Measurements from ENCODE around the gene EEF2.
"Not testable (repeated sequence)": the region's sequence is repeated elsewhere in the genome, so short reads cannot be mapped to it uniquely, and the experiment has no call there.

The EEF2 gene

DNA sequence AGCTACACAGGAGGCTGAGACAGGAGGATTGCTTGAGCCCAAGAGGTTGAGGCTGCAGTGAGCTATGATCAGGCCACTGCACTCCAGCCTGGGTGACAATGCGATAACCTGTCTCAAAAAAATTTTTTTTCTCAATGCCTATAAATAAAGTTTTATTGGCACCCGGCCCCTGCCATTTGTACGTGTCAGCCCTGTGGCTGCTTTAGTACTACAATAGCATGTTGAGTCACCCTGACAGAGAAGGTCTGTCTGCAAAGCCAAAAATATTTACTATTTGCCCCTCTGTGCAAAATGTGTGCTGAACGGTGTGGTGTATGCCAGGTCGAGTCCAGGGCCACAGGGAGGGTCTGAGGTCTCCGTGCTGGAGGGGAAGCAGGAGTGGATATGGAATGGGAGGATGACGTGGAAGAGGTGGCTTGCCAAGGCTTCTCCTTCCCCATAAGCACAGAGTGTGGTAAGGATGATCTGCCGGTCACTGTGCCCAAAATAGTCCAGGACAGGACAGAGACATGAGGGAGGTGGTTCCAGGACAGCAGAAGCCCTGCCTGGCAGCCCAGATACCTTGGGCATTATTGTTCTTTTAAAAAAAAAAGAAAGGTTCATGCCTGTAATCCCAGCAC is 42.4 kb downstream of the EEF2 start:
- no peak for DNase-seq

- DNase-seq, result not testable (repeated sequence)
Measured at GRCh38 chr19:3938300-3938950, 46.8 kb downstream of the EEF2 start.

DNA sequence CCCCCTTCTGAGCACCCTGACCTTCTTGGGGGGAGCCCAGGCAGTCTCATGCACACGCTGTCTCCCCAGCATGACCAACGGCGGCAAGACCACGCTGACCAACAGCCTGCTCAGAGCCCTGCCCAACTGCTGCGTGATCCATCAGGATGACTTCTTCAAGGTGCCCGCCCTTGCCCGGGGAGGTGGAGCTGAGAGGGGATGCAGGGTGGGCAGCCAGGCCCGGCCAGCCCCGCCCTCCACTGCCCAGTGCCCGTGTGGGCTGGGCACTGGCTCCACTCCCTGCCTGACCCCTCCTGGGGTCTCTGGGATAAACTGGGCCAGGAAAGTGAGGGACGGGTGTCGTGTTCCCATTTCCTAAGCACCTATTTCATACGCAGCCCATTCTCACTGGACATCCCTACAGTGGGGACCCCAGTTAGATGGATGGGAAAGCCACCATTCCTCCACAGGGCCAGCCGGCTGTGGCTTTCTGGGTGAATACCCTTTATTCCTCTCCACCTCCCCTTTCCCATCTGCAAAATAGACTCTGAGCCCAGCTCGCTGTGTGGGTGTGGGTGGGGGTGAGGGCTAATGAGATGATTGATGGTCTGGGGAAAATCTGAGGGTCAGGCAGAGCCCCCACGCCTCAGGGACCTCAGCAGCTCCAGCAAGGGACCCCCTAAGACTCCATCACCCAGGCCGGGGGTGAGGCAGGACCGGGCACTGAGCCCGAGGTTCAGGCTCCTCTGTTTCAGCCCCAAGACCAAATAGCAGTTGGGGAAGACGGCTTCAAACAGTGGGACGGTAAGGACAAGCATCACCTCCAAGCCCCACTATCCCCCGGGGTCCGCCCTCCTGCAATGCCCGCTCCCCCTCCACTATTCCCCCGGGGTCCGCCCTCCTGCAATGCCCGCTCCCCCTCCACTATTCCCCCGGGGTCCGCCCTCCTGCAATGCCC is 48.5 kb downstream of the EEF2 start:
- no peak for DNase-seq

GRCh38 chr19:3932931-3933810 is 52.1 kb downstream of the EEF2 start, which contains the start of gene NMRK2:
NMRK2 (plus strand) TSS chr19:3933069; CDS start chr19:3933672, 603 bp downstream.
- no peak for DNase-seq

DNA sequence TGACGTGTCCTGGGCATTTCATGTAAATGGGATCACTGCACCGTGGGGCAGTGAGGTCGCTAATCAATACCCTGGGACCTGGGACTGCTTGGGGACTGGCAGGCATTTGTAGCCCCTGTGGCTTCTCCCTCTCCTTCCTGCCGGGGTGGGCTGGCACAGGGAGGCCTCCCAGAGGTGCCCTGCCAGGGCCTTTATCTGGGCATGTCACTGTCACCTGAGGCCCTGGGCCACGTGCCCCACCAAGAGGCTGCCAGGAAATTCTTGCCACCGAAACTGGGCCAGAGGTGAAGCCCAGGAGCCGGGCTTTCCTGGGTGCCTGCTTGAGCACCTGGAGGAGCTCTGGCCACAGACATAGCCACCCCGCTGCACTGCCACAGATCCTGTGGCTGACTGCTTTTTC is 54.2 kb downstream of the EEF2 start:
- no peak for DNase-seq
